ENCODE measurements around the gene VGLL4.
A peak's percentile ranks its signal among the peaks of the same experiment; 100 is the strongest.
"Not testable (repeated sequence)": the region's sequence is repeated elsewhere in the genome, so short reads cannot be mapped to it uniquely, and the experiment has no call there.

The VGLL4 gene, protein sequence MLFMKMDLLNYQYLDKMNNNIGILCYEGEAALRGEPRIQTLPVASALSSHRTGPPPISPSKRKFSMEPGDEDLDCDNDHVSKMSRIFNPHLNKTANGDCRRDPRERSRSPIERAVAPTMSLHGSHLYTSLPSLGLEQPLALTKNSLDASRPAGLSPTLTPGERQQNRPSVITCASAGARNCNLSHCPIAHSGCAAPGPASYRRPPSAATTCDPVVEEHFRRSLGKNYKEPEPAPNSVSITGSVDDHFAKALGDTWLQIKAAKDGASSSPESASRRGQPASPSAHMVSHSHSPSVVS

GRCh38 chr3:11643605-11644087, at the start of gene VGLL4:
Gene VGLL4 (minus strand): TSS chr3:11643915. CDS start chr3:11643518, 397 bp downstream.
- DNase-seq (ENCODE audit: low read depth in 3 of 3), result peak; percentile 53 to 61 (median 55)

DNA sequence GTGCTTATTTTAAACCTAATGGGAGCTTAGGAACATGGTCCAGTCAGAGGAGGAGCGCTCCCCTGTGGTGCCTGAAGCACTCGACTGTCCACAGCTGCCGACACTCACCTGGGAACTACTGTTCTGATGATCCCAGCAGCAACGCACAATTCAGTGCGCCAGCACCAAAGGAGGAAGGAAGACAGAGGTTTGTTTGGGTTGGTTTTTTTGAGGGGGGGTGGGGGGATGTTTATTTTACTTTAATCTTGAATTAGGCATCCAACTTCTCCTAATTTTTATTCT, 48.8 kb upstream of the VGLL4 start:
- no peak for DNase-seq (ENCODE audit: low read depth in 3 of 3)

- no peak for DNase-seq (ENCODE audit: low read depth in 3 of 3)
Observed at GRCh38 chr3:11691767-11692531, 48.2 kb upstream of the VGLL4 start.

DNA sequence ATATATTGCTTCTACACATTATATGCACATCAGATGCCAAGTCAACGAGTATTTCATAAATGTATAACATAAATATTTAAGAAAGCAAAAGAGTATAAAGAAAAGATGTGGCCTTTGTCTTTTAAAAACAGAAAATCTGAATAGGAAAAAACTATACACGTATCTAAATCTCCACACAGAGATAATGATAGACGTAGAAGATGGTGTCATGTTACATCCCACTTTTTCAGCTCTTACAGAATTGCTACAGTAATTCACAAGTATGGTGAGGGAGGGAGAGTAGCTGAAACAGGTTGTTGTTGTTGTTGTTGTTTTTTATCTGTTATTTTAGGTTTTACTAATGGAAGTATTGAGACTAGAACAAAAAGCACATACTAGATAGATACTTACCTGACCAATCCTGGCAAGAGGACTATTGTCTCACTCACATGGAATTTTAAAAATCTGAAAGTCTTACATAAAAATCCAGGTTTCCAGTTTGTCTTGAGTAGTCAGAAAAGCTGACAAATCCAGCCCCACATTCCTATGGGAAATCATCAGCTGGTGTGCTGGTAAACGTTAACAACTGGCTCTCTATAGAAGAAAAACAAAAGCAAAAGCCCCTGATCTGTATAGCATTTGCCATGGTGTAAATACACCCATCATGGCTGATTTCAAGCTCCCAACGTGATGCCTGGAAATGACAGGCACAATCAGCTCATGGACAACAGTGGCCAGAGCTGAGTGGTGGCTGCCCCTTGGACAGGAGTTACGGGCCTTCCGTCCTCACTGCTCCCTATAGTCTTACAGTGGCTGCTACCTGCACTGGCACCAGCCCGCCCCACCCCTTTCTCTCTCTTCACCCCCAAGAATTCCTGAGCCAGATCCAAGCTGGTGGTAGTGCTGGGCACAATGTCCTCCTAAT, 47.4 kb upstream of the VGLL4 start:
- no peak for DNase-seq (ENCODE audit: low read depth in 3 of 3)

- no peak for DNase-seq (ENCODE audit: low read depth in 3 of 3)
Observed at GRCh38 chr3:11689749-11690148, 46.0 kb upstream of the VGLL4 start.

- not testable (repeated sequence) for DNase-seq (ENCODE audit: low read depth in 3 of 3)
Observed at GRCh38 chr3:11684980-11685379, 41.3 kb upstream of the VGLL4 start.

GRCh38 chr3:11680509-11680908, 36.8 kb upstream of the VGLL4 start:
- DNase-seq (ENCODE audit: low read depth in 3 of 3), result no peak

GRCh38 chr3:11679964-11680363, 36.2 kb upstream of the VGLL4 start:
- no peak for DNase-seq (ENCODE audit: low read depth in 3 of 3)

GRCh38 chr3:11672363-11672762, 28.6 kb upstream of the VGLL4 start:
- DNase-seq (ENCODE audit: low read depth in 3 of 3), result no peak

GRCh38 chr3:11671648-11672100, 28.0 kb upstream of the VGLL4 start:
- no peak for DNase-seq (ENCODE audit: low read depth in 3 of 3)

DNA sequence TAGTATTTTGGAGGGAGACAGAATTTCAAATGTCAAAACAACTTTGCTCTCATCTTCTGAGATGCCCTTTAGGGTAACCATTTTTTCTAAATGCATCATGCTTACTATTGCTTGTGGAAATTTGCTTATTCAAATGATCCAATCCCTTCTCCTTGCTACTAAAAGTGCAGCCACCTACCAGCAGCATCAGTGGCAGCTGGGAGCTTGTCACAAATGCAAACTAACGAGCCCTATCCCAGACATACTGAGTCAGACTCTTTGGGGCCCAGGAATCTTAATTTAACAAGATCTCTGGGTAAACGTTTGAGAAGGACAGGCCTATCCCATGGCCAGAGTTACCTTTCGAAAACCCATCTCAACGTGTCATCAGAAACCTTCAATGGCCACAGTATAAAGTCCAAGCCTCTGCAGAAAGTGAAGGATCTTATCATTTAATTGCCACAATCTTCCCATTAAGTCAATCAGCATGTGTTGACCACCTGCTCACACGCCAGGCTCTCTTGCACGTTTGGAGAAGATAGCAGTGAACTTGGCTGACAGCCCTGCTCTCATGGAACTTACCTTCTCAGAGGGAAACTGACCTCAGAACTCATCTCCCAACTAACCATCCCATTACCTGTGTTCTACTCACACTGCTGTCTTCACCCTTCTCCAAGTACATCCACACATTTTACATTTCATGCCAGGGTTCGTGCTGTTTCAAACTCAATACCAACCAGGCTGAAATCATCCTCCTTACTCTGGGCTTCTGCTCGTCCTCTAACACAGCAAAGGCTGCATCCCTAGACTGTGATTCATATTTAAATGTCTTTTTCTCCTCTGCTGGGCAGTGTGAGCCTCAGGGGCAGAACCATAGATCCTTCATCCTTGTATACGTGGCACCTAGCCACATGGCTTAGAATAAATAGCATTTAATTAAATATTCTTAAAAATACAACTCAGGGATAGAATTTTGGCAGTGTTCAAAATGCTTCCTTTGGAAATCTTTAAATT, 24.8 kb upstream of the VGLL4 start:
- no peak for DNase-seq (ENCODE audit: low read depth in 3 of 3)

DNA sequence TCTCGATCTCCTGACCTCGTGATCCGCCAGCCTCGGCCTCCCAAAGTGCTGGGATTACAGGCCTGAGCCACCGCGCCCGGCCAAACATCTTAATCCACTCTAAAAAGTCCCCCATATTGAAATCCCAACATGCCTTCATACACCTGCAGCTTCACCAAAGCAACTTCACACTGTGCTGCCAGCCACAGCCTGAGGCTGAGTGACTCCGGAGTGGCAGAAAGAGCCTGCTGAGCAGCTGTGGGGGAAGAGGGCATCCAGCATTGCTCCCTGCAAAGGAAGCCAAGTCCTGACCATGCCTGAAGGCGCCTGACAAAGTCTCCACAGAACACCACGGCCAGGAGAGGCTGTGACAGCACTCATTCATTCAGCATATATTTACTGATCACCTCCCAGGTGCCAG, 21.6 kb upstream of the VGLL4 start:
- DNase-seq (ENCODE audit: low read depth in 3 of 3), result no peak

DNA sequence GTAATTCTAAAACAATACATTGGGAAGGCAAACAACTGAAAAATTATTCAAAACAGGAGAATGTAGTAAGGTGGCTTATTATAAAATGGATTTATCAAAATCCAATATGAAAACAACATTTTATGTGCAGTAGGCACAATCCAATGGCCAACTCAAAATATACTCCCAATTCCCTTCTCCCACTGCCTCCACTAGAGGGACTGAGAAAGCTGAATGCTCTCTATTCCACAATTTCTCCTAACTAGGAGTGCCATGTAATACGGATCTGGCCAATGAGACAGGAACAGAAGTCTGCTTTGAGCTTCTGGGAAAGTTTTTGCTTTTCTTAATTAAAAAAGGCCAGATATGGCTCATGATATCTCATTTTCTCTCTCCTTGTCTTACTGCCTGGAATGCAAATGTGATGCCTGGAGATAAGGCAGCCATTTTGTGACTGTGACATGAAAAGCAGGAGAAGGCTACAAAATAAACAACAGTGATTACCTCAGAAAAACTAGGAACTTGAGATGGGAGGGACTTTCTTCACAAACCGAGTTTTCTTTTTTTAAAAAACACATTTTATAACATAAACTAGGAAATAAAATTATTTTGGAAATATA, 18.8 kb upstream of the VGLL4 start:
- no peak for DNase-seq (ENCODE audit: low read depth in 3 of 3)

GRCh38 chr3:11661827-11662226, 18.1 kb upstream of the VGLL4 start:
- no peak for DNase-seq (ENCODE audit: low read depth in 3 of 3)

DNA sequence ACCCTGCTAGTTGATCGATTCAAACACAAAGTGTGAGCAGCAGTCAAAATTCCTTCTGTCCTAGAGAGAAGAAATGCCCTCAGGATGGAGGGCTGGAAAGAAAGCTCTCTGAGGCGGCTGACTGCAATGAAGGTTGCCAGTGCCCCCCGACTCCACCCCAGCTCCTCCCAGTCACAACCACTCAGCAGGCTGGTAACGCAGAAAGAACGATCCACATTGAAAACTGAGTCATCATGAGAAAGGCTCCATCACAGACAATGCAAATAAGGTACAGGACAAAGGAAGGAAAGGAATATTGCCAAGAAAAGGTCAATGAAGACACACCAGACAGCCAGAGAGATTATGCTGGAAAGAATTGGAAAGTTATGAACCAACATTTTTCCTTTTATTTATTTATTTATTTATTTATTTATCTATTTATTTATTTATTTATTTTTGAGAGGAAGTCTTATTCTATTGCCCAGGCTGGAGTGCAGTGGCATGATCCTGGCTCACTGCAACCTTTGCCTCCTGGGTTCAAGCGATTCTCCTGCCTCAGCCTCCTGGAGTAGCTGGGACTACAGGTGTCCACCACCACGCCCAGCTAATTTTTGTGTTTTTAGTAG, 17.4 kb upstream of the VGLL4 start:
- DNase-seq (ENCODE audit: low read depth in 3 of 3), result no peak

DNA sequence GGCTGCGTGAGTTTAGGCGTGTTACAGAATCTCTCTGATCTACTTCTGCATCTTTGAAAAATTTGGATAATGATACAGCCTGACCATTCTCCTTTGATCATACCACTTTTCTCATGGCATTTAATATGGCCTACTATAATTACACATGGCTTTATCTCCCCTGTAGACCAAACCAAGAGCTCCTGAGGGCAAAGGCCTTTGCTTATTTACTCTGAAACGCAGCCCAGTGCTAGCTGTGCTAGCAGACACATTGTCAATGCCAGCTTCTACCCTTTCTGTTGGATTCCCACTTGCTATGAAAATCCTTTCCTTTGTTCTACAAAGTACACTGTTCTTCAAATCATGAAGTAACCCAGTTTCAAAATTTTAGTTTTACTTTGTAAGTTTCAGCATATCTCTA, 16.5 kb upstream of the VGLL4 start:
- no peak for DNase-seq (ENCODE audit: low read depth in 3 of 3)

- no peak for DNase-seq (ENCODE audit: low read depth in 3 of 3)
Observed at GRCh38 chr3:11658180-11658579, 14.5 kb upstream of the VGLL4 start.

GRCh38 chr3:11655196-11655928, 11.6 kb upstream of the VGLL4 start:
- DNase-seq (ENCODE audit: low read depth in 3 of 3), result no peak

GRCh38 chr3:11654166-11654565, 10.5 kb upstream of the VGLL4 start:
- no peak for DNase-seq (ENCODE audit: low read depth in 3 of 3)
